OCI-LY3 (cell line): ENCODE measurements around the gene PTPRN2.

Experiments
- EZH2phosphoT487 ChIP-seq: fragments of 200-600 bp; shearing (Covaris generic); IDR thresholded peaks from 2 replicates; pipeline ENCODE4 v1.6.1; 2018; ENCODE audit warnings: antibody characterized with exemption, mixed run types, low read depth
- TF ChIP-seq, protein P1 (sequence below): fragments of 200-600, 300-600 bp; sonication (generic); IDR thresholded peaks from 2 replicates; pipeline ENCODE4 v1.5.1; 2014; ENCODE audit warnings: antibody characterized with exemption, low read length, low read depth

- TF ChIP-seq, protein P1, sequence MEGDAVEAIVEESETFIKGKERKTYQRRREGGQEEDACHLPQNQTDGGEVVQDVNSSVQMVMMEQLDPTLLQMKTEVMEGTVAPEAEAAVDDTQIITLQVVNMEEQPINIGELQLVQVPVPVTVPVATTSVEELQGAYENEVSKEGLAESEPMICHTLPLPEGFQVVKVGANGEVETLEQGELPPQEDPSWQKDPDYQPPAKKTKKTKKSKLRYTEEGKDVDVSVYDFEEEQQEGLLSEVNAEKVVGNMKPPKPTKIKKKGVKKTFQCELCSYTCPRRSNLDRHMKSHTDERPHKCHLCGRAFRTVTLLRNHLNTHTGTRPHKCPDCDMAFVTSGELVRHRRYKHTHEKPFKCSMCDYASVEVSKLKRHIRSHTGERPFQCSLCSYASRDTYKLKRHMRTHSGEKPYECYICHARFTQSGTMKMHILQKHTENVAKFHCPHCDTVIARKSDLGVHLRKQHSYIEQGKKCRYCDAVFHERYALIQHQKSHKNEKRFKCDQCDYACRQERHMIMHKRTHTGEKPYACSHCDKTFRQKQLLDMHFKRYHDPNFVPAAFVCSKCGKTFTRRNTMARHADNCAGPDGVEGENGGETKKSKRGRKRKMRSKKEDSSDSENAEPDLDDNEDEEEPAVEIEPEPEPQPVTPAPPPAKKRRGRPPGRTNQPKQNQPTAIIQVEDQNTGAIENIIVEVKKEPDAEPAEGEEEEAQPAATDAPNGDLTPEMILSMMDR = no peak
- no peak for TF ChIP-seq EZH2phosphoT487
These were observed 270.1 kb downstream of the PTPRN2 start for GRCh38 chr7:158317238-158318205.
